GM19397 (cell line): Measurements from ENCODE around the gene MYADML2.

ENCODE experiments used
- ATAC-seq: cut with Tn5 transposase; IDR thresholded peaks from one replicate; pipeline ENCODE4 v1.9.1; 2021; ENCODE audit warnings: mild to moderate bottlenecking, moderate library complexity; ENCODE audit not compliant: unreplicated experiment

MYADML2 gene

GRCh38 chr17:81912441-81913309 lies 34.4 kb downstream of the MYADML2 start:
- ATAC-seq, result no peak

- no peak for ATAC-seq
These were observed 35.1 kb downstream of the MYADML2 start for GRCh38 chr17:81911969-81912368.

- ATAC-seq, result peak; percentile 77
These were observed 35.6 kb downstream of the MYADML2 start, which contains the start of gene PCYT2 for GRCh38 chr17:81911277-81911961. TSS of gene PCYT2 (minus strand) at chr17:81911399. CDS start at chr17:81911355, 44 bp downstream.

- peak; percentile 35 for ATAC-seq
These were observed 36.2 kb downstream of the MYADML2 start for GRCh38 chr17:81910840-81911276.

- no peak for ATAC-seq
These were observed 36.8 kb downstream of the MYADML2 start for GRCh38 chr17:81909966-81910839.

GRCh38 chr17:81909231-81909630 lies 37.8 kb downstream of the MYADML2 start:
- no peak for ATAC-seq

- no peak for ATAC-seq
These were observed 38.2 kb downstream of the MYADML2 start for GRCh38 chr17:81908793-81909192.

GRCh38 chr17:81907219-81908145 lies 39.6 kb downstream of the MYADML2 start:
- ATAC-seq, result no peak

- no peak for ATAC-seq
These were observed 40.4 kb downstream of the MYADML2 start for GRCh38 chr17:81906476-81907218.

- ATAC-seq, result no peak
These were observed 41.0 kb downstream of the MYADML2 start for GRCh38 chr17:81905993-81906392.

GRCh38 chr17:81905424-81905875 lies 41.6 kb downstream of the MYADML2 start:
- ATAC-seq, result no peak

- no peak for ATAC-seq
These were observed 42.2 kb downstream of the MYADML2 start for GRCh38 chr17:81904600-81905423.

- ATAC-seq, result no peak
These were observed 43.0 kb downstream of the MYADML2 start for GRCh38 chr17:81903896-81904599.

GRCh38 chr17:81903415-81903831 lies 43.6 kb downstream of the MYADML2 start:
- no peak for ATAC-seq

- no peak for ATAC-seq
These were observed 44.2 kb downstream of the MYADML2 start for GRCh38 chr17:81902653-81903414.

- ATAC-seq, result no peak
These were observed 44.9 kb downstream of the MYADML2 start, which contains the start of gene NPB for GRCh38 chr17:81902023-81902652. TSS of gene NPB (plus strand) at chr17:81902238. CDS start at chr17:81902278, 40 bp downstream.
